GM12875 (cell line): Measurements from ENCODE around the gene LILRA5.
"Not testable (repeated sequence)": the region's sequence is repeated elsewhere in the genome, so short reads cannot be mapped to it uniquely, and the experiment has no call there.

Experiments
- H3K4me3 ChIP-seq: one replicate; pipeline ENCODE4 v1.5.1; 2011; ENCODE audit warnings: low read depth, low read length, control low read depth
- CTCF ChIP-seq: IDR thresholded peaks from 2 replicates; pipeline ENCODE4 v1.5.1; 2011; ENCODE audit warnings: low read depth, mild to moderate bottlenecking, control low read depth, inconsistent platforms, low read length, moderate library complexity, borderline replicate concordance; ENCODE audit not compliant: insufficient read depth

LILRA5 gene

GRCh38 chr19:54299126-54299498, 13.9 kb downstream of the LILRA5 start:
- TF ChIP-seq CTCF = no peak

GRCh38 chr19:54298357-54299125, 14.4 kb downstream of the LILRA5 start:
- H3K4me3 ChIP-seq = no peak overlapping the region
- TF ChIP-seq CTCF = no peak

More at GRCh38 chr19:54299126-54299498, 13.9 kb downstream of the LILRA5 start:
- H3K4me3 ChIP-seq = no peak overlapping the region

GRCh38 chr19:54297759-54298305, 15.1 kb downstream of the LILRA5 start:
- TF ChIP-seq CTCF = no peak
- no peak overlapping the region for H3K4me3 ChIP-seq

GRCh38 chr19:54294539-54294938, 18.4 kb downstream of the LILRA5 start:
- H3K4me3 ChIP-seq = no peak overlapping the region
- no peak for TF ChIP-seq CTCF

- not testable (repeated sequence) for H3K4me3 ChIP-seq
Observed at GRCh38 chr19:54289160-54289559, 23.8 kb downstream of the LILRA5 start.

- H3K4me3 ChIP-seq = no peak overlapping the region
- no peak for TF ChIP-seq CTCF
Observed at GRCh38 chr19:54287456-54287855, 25.5 kb downstream of the LILRA5 start.

- not testable (repeated sequence) for H3K4me3 ChIP-seq
Observed at GRCh38 chr19:54286283-54286682, 26.7 kb downstream of the LILRA5 start.

- H3K4me3 ChIP-seq = not testable (repeated sequence)
Observed at GRCh38 chr19:54285427-54286056, 27.4 kb downstream of the LILRA5 start.
